DOHH2 (cell line): Measurements from ENCODE around the gene SOD2.

Experiments used
- H3F3A ChIP-seq: fragments of 200-600 bp; sonication (generic), shearing (Covaris generic); 2 replicates; pipeline ENCODE4 v1.6.0; 2016; ENCODE audit warnings: antibody characterized with exemption, mild to moderate bottlenecking; ENCODE audit not compliant: control insufficient read depth, insufficient read depth
- H3K27ac ChIP-seq: fragments of 200-600 bp; sonication (generic); 2 replicates; pipeline ENCODE4 v1.5.1; 2014; ENCODE audit warnings: low read depth, mild to moderate bottlenecking, low read length, moderate library complexity
- H3K27me3 ChIP-seq: fragments of 200-600 bp; sonication (generic); 2 replicates; pipeline ENCODE4 v1.6.1; 2014; ENCODE audit warnings: mild to moderate bottlenecking, low read length, mixed read lengths; ENCODE audit not compliant: control insufficient read depth
- H3K36me3 ChIP-seq: fragments of 200-600 bp; sonication (generic); 2 replicates; pipeline ENCODE4 v1.6.1; 2014; ENCODE audit warnings: mild to moderate bottlenecking, low read length, moderate library complexity, mixed read lengths; ENCODE audit not compliant: control insufficient read depth
- H3K4me1 ChIP-seq: fragments of 200-600 bp; sonication (generic); 2 replicates; pipeline ENCODE4 v1.6.1; 2014; ENCODE audit warnings: mild to moderate bottlenecking, low read length, mixed read lengths; ENCODE audit not compliant: control insufficient read depth
- H3K4me2 ChIP-seq: fragments of 200-600 bp; sonication (generic); 2 replicates; pipeline ENCODE4 v1.6.0; 2014; ENCODE audit warnings: mild to moderate bottlenecking, low read length, moderate library complexity
- H3K4me3 ChIP-seq: fragments of 200-600 bp; sonication (generic); 2 replicates; pipeline ENCODE4 v1.5.1; 2014; ENCODE audit warnings: mild to moderate bottlenecking, low read length, mixed read lengths
- H3K79me2 ChIP-seq: fragments of 200-600 bp; sonication (generic); 2 replicates; pipeline ENCODE4 v1.6.1; 2014; ENCODE audit warnings: mild to moderate bottlenecking, low read length, mixed read lengths; ENCODE audit not compliant: control insufficient read depth
- H3K9me2 ChIP-seq: fragments of 200-600 bp; sonication (generic); replicated peaks from 2 replicates; pipeline ENCODE4 v1.6.1; 2014; ENCODE audit warnings: mild to moderate bottlenecking, low read length, mixed read lengths; ENCODE audit not compliant: control insufficient read depth
- H3K9me3 ChIP-seq: fragments of 200-600 bp; sonication (generic); 2 replicates; pipeline ENCODE4 v1.6.1; 2014; ENCODE audit warnings: antibody characterized with exemption, low read length, mixed read lengths; ENCODE audit not compliant: control insufficient read depth, insufficient read depth
- H4K20me1 ChIP-seq: fragments of 200-600 bp; sonication (generic); 2 replicates; pipeline ENCODE4 v1.6.0; 2014; ENCODE audit warnings: low read depth, mild to moderate bottlenecking, antibody characterized with exemption, low read length, moderate library complexity; ENCODE audit not compliant: control insufficient read depth, insufficient read depth
- EZH2phosphoT487 ChIP-seq: fragments of 200-600 bp; sonication (generic); IDR thresholded peaks from 2 replicates; pipeline ENCODE4 v1.6.1; 2017; ENCODE audit warnings: borderline replicate concordance, mild to moderate bottlenecking, antibody characterized with exemption, low read length, moderate library complexity, mixed read lengths
- TF ChIP-seq, protein P1 (sequence below): fragments of 200-600 bp; sonication (generic); IDR thresholded peaks from one replicate; pipeline ENCODE4 v1.5.1; 2014; ENCODE audit warnings: antibody characterized with exemption, mild to moderate bottlenecking, low read depth, low read length; ENCODE audit not compliant: poor library complexity, severe bottlenecking

The SOD2 gene

GRCh38 chr6:159649441-159649840 lies 43.6 kb downstream of the SOD2 start:
- H3K4me1 ChIP-seq: no peaks in the 10 kb centered on the region
- no peaks in the 10 kb centered on the region for H3K36me3 ChIP-seq
- H3K4me2 ChIP-seq: no peak overlapping the region
- no peaks in the 10 kb centered on the region for H3K9me3 ChIP-seq
- H3K9me2 ChIP-seq: no peaks in the 10 kb centered on the region
- H3K27me3 ChIP-seq: no peaks in the 10 kb centered on the region
- H3K79me2 ChIP-seq: no peaks in the 10 kb centered on the region
- H3K4me3 ChIP-seq: no peak overlapping the region
- peaks cover 2% of the 10 kb centered on the region; the same call in 1 of the 2 replicates for H3F3A ChIP-seq
- no peaks in the 10 kb centered on the region for H4K20me1 ChIP-seq
- TF ChIP-seq, protein P1, sequence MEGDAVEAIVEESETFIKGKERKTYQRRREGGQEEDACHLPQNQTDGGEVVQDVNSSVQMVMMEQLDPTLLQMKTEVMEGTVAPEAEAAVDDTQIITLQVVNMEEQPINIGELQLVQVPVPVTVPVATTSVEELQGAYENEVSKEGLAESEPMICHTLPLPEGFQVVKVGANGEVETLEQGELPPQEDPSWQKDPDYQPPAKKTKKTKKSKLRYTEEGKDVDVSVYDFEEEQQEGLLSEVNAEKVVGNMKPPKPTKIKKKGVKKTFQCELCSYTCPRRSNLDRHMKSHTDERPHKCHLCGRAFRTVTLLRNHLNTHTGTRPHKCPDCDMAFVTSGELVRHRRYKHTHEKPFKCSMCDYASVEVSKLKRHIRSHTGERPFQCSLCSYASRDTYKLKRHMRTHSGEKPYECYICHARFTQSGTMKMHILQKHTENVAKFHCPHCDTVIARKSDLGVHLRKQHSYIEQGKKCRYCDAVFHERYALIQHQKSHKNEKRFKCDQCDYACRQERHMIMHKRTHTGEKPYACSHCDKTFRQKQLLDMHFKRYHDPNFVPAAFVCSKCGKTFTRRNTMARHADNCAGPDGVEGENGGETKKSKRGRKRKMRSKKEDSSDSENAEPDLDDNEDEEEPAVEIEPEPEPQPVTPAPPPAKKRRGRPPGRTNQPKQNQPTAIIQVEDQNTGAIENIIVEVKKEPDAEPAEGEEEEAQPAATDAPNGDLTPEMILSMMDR: no peak
- no peak overlapping the region for H3K27ac ChIP-seq

GRCh38 chr6:159646733-159647132 lies 46.3 kb downstream of the SOD2 start:
- Histone ChIP-seq H3K79me2 (no peaks in the 10 kb centered on the region), H3K27ac (no peak overlapping the region), H3K4me1 (no peaks in the 10 kb centered on the region), H3K4me3 (no peak overlapping the region), H4K20me1 (no peaks in the 10 kb centered on the region), H3K4me2 (no peak overlapping the region), H3K9me3 (no peaks in the 10 kb centered on the region), H3K9me2 (no peaks in the 10 kb centered on the region), H3F3A (peaks cover 2% of the 10 kb centered on the region; the same call in 1 of the 2 replicates), H3K27me3 (no peaks in the 10 kb centered on the region), H3K36me3 (no peaks in the 10 kb centered on the region)
- TF ChIP-seq, protein P1: no peak

DNA sequence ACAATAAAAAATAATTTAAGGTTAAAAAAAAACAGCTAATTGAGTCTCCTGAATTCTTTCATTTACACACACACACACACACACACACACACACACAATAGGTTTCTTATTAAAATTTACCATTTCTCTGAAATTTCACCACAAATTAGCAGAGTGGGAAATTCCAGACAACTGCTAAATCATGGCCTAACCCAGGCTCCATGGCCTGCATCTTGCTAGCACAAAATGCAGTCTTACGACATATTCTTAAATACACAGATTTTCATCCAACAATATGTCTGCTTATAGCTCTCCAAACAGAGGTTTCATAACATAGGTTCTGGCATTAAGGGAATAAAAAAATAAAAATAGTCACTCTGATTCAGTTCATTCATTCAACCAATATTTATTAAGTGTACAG lies 46.9 kb downstream of the SOD2 start:
- Histone ChIP-seq H3F3A (no peaks in the 10 kb centered on the region), H3K79me2 (no peaks in the 10 kb centered on the region), H4K20me1 (no peaks in the 10 kb centered on the region), H3K9me2 (no peaks in the 10 kb centered on the region), H3K9me3 (no peaks in the 10 kb centered on the region), H3K4me1 (no peaks in the 10 kb centered on the region), H3K36me3 (no peaks in the 10 kb centered on the region), H3K27me3 (no peaks in the 10 kb centered on the region), H3K4me2 (no peak overlapping the region), H3K4me3 (no peak overlapping the region), H3K27ac (no peak overlapping the region)
- TF ChIP-seq, protein P1: no peak
- TF ChIP-seq EZH2phosphoT487: no peak

DNA sequence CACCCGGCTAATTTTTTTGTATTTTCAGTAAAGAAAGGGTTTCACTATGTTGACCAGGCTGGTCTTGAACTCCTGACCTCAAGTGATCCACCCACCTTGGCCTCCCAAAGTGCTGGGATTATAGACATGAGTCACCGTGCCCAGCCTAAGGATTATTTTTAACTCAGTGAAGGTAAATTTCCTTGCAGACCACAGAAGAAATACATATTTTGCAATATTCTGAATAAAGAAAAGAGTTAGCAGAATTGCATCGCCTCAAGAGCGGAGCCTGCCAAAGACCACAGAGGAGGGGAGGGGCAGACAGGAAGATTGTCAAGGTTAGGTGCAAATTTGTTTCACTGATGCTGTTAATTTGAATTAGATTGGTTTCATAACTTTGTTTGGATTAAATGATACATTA lies 47.4 kb downstream of the SOD2 start:
- no peaks in the 10 kb centered on the region for H3K79me2 ChIP-seq
- TF ChIP-seq, protein P1: no peak
- no peak for TF ChIP-seq EZH2phosphoT487
- H3K9me2 ChIP-seq: no peaks in the 10 kb centered on the region
- no peaks in the 10 kb centered on the region for H3K4me1 ChIP-seq
- no peak overlapping the region for H3K4me3 ChIP-seq
- H3K36me3 ChIP-seq: no peaks in the 10 kb centered on the region
- H3K9me3 ChIP-seq: no peaks in the 10 kb centered on the region
- H3K4me2 ChIP-seq: no peak overlapping the region
- no peaks in the 10 kb centered on the region for H3K27me3 ChIP-seq
- no peaks in the 10 kb centered on the region for H4K20me1 ChIP-seq
- no peaks in the 10 kb centered on the region for H3F3A ChIP-seq
- no peak overlapping the region for H3K27ac ChIP-seq
